ENCODE measurements around the gene DNAJC3.
"Not testable (repeated sequence)": the region's sequence is repeated elsewhere in the genome, so short reads cannot be mapped to it uniquely, and the experiment has no call there.

Gene DNAJC3

DNA sequence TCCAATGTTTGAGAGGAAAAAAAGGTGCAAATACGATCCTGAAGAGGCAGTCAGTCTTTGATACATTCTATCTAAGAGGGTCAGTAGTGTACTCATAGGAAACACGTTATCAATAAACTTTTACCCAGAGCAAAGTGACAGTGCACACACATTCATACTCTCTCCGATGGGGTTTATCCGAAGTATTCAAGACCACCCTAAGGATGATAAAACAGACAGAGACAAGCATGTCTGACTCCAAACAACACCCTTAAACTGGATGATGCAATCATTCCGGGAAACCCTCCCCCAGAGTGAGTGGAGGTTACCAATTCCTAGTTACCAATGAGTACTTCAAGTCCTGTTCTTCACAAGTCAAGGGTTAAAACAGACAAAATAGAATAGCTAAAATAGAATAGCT is 79.1 kb downstream of the DNAJC3 start:
- Histone ChIP-seq H3K27me3 (ENCODE audit: control insufficient read depth in 1 of 2, insufficient read depth in 2 of 2, low read length in 2 of 2) (no peaks in the 10 kb centered on the region), H3K4me1 (ENCODE audit: control insufficient read depth in 1 of 2, insufficient read depth in 2 of 2, low read length in 2 of 2) (no peaks in the 10 kb centered on the region), H3K9ac (ENCODE audit: low read depth in 1 of 2, low read length in 2 of 2) (no peak overlapping the region), H3K27ac (ENCODE audit: low read depth, low read length) (no peak overlapping the region), H3K9me3 (ENCODE audit: control insufficient read depth in 1 of 2, low read length in 2 of 2) (no peaks in the 10 kb centered on the region), H3K4me3 (ENCODE audit: low read depth in 1 of 2, low read length in 2 of 2) (no peak overlapping the region), H3K36me3 (ENCODE audit: control insufficient read depth in 1 of 2, insufficient read depth in 2 of 2, low read length in 2 of 2) (peaks cover 4 to 11% of the 10 kb centered on the region in 2 donors)

DNA sequence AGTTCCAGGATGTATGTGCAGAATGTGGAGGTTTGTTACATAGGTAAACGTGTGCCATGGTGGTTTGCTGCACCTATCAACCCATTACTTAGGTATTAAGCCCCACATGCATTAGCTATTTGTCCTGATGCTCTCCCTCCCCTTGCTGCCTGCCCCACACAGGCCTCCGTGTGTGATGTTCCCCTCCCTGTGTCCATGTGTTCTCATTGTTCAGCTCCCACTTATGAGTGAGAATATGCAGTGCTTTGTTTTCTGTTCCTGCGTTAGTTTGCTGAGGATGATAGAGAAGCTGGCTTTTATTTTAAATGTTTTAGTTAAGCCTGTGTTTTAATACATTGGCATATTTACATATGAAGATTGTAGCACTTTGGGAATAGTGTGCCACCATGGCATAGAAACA is 85.7 kb downstream of the DNAJC3 start:
- H3K27ac ChIP-seq (ENCODE audit: low read depth, low read length); H3K9ac ChIP-seq (ENCODE audit: low read depth in 1 of 2, low read length in 2 of 2); H3K9me3 ChIP-seq (ENCODE audit: control insufficient read depth in 1 of 2, low read length in 2 of 2); H3K27me3 ChIP-seq (ENCODE audit: control insufficient read depth in 1 of 2, insufficient read depth in 2 of 2, low read length in 2 of 2); H3K4me3 ChIP-seq (ENCODE audit: low read depth in 1 of 2, low read length in 2 of 2); H3K4me1 ChIP-seq (ENCODE audit: control insufficient read depth in 1 of 2, insufficient read depth in 2 of 2, low read length in 2 of 2): not testable (repeated sequence)
- H3K36me3 ChIP-seq (ENCODE audit: control insufficient read depth in 1 of 2, insufficient read depth in 2 of 2, low read length in 2 of 2), result peaks cover 12 to 41% of the 10 kb centered on the region in 2 donors

DNA sequence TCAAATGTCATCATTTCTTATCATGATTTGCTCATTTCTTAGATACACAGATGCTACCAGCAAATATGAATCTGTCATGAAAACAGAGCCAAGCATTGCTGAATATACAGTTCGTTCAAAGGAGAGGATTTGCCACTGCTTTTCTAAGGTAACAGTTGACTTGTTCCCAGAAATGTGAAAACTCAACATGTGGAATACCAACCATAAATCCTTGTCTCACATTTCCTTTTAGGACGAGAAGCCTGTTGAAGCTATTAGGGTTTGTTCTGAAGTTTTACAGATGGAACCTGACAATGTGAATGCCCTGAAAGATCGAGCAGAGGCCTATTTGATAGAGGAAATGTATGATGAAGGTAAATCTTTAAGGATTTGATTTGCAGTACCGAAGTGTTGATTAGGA is 86.7 kb downstream of the DNAJC3 start:
- no peak overlapping the region for H3K27ac ChIP-seq (ENCODE audit: low read depth, low read length)
- no peaks in the 10 kb centered on the region for H3K27me3 ChIP-seq (ENCODE audit: control insufficient read depth in 1 of 2, insufficient read depth in 2 of 2, low read length in 2 of 2)
- H3K4me1 ChIP-seq (ENCODE audit: control insufficient read depth in 1 of 2, insufficient read depth in 2 of 2, low read length in 2 of 2), result no peaks in the 10 kb centered on the region
- H3K36me3 ChIP-seq (ENCODE audit: control insufficient read depth in 1 of 2, insufficient read depth in 2 of 2, low read length in 2 of 2), result peaks cover 12 to 41% of the 10 kb centered on the region in 2 donors
- H3K4me3 ChIP-seq (ENCODE audit: low read depth in 1 of 2, low read length in 2 of 2), result no peak overlapping the region
- H3K9me3 ChIP-seq (ENCODE audit: control insufficient read depth in 1 of 2, low read length in 2 of 2), result no peaks in the 10 kb centered on the region
- H3K9ac ChIP-seq (ENCODE audit: low read depth in 1 of 2, low read length in 2 of 2), result no peak overlapping the region

DNA sequence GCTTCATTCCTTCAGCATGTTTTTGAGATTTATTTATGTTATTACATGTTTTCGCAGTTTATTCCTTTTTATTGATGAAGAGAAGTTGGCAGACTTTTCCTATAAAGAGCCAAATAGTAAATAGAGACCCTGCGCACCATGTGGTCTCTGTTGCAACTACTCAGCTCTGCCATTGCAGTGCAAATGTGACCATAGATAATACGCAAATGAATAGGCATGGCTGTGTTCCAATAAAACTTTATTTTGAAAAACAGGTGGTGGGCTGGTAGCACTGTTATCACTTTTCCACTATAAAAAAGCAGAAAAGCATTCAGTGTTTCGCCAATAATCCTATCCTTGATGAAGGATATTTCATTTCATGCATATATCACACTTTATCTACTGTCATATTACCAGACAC is 95.0 kb downstream of the DNAJC3 start:
- no peak overlapping the region for H3K9ac ChIP-seq (ENCODE audit: low read depth in 1 of 2, low read length in 2 of 2)

DNA sequence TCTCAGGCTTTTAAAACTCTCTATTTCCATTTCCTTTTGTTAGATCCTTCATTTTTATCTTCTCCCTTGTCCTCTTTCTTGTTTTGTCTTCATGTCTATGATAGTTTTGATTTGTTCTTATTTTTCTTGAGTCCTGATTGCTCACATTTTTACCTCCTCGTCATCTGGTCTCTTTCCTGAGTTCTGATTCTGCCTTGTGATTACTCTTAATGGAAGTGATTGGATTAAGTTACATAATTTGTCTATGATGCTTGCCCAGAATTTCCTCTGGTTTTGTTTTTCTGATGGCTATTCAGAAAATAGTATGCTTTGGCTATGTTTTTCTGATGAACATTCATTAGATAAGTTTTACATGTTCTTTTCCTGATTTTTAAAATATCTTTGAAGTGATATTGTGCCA is 102.6 kb downstream of the DNAJC3 start:
- no peak overlapping the region for H3K4me3 ChIP-seq (ENCODE audit: low read depth in 1 of 2, low read length in 2 of 2)
- no peaks in the 10 kb centered on the region for H3K4me1 ChIP-seq (ENCODE audit: control insufficient read depth in 1 of 2, insufficient read depth in 2 of 2, low read length in 2 of 2)
- no peak overlapping the region for H3K9ac ChIP-seq (ENCODE audit: low read depth in 1 of 2, low read length in 2 of 2)
- H3K27ac ChIP-seq (ENCODE audit: low read depth, low read length), result no peak overlapping the region
- peaks cover 9 to 28% of the 10 kb centered on the region in 2 donors for H3K36me3 ChIP-seq (ENCODE audit: control insufficient read depth in 1 of 2, insufficient read depth in 2 of 2, low read length in 2 of 2)
- no peaks in the 10 kb centered on the region for H3K9me3 ChIP-seq (ENCODE audit: control insufficient read depth in 1 of 2, low read length in 2 of 2)
- no peaks in the 10 kb centered on the region for H3K27me3 ChIP-seq (ENCODE audit: control insufficient read depth in 1 of 2, insufficient read depth in 2 of 2, low read length in 2 of 2)

More for the DNA sequence above, 95.0 kb downstream of the DNAJC3 start:
- no peaks in the 10 kb centered on the region for H3K4me1 ChIP-seq (ENCODE audit: control insufficient read depth in 1 of 2, insufficient read depth in 2 of 2, low read length in 2 of 2)
- no peaks in the 10 kb centered on the region for H3K27me3 ChIP-seq (ENCODE audit: control insufficient read depth in 1 of 2, insufficient read depth in 2 of 2, low read length in 2 of 2)
- peaks cover 5 to 20% of the 10 kb centered on the region in 2 donors for H3K36me3 ChIP-seq (ENCODE audit: control insufficient read depth in 1 of 2, insufficient read depth in 2 of 2, low read length in 2 of 2)
- H3K27ac ChIP-seq (ENCODE audit: low read depth, low read length), result no peak overlapping the region
- no peak overlapping the region for H3K4me3 ChIP-seq (ENCODE audit: low read depth in 1 of 2, low read length in 2 of 2)
- no peaks in the 10 kb centered on the region for H3K9me3 ChIP-seq (ENCODE audit: control insufficient read depth in 1 of 2, low read length in 2 of 2)

DNA sequence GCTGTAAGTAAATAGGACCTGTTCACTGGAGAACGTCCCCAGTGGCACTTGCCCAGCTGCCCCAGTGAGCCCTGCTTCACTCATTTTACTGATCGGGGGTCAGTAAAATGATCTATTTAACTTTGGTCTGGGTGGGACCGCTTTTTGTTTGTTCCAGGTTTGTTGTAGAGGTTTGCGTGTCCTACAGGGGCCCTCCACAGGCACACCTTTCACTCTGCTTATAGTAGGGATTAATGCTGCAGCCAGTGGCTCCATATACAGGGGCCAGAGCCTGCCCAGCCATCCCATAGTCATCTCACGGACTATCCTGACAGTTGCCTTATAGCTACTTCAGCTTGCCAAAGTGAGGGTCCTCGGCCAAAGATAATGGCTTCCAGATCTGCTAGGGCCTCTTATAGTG is 104.1 kb downstream of the DNAJC3 start:
- Histone ChIP-seq H3K36me3 (ENCODE audit: control insufficient read depth in 1 of 2, insufficient read depth in 2 of 2, low read length in 2 of 2) (peaks cover 7 to 28% of the 10 kb centered on the region in 2 donors), H3K27ac (ENCODE audit: low read depth, low read length) (no peak overlapping the region), H3K9ac (ENCODE audit: low read depth in 1 of 2, low read length in 2 of 2) (no peak overlapping the region)

DNA sequence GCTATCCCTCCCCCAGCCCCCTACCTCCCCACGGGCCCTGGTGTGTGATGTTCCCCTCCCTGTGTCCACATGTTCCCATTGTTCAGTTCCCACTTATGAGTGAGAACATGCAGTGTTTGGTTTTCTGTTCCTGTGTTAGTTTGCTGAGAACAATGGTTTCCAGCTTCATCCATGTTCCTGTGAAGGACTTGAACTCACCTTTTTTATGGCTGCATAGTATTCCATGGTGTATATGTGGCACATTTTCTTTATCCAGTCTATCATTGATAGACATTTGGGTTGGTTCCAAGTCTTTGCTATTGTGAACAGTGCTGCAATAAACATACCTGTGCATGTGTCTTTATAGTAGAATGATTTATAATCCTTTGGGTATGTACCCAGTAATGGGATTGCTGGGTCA is 105.0 kb downstream of the DNAJC3 start:
- not testable (repeated sequence) for H3K9ac ChIP-seq (ENCODE audit: low read depth in 1 of 2, low read length in 2 of 2); H3K9me3 ChIP-seq (ENCODE audit: control insufficient read depth in 1 of 2, low read length in 2 of 2); H3K27ac ChIP-seq (ENCODE audit: low read depth, low read length); H3K4me1 ChIP-seq (ENCODE audit: control insufficient read depth in 1 of 2, insufficient read depth in 2 of 2, low read length in 2 of 2); H3K4me3 ChIP-seq (ENCODE audit: low read depth in 1 of 2, low read length in 2 of 2); H3K27me3 ChIP-seq (ENCODE audit: control insufficient read depth in 1 of 2, insufficient read depth in 2 of 2, low read length in 2 of 2)
- H3K36me3 ChIP-seq (ENCODE audit: control insufficient read depth in 1 of 2, insufficient read depth in 2 of 2, low read length in 2 of 2), result peaks cover 7 to 27% of the 10 kb centered on the region in 2 donors

More for the DNA sequence above, 104.1 kb downstream of the DNAJC3 start:
- Histone ChIP-seq H3K4me1 (ENCODE audit: control insufficient read depth in 1 of 2, insufficient read depth in 2 of 2, low read length in 2 of 2) (no peaks in the 10 kb centered on the region), H3K27me3 (ENCODE audit: control insufficient read depth in 1 of 2, insufficient read depth in 2 of 2, low read length in 2 of 2) (no peaks in the 10 kb centered on the region), H3K9me3 (ENCODE audit: control insufficient read depth in 1 of 2, low read length in 2 of 2) (no peaks in the 10 kb centered on the region), H3K4me3 (ENCODE audit: low read depth in 1 of 2, low read length in 2 of 2) (no peak overlapping the region)

DNA sequence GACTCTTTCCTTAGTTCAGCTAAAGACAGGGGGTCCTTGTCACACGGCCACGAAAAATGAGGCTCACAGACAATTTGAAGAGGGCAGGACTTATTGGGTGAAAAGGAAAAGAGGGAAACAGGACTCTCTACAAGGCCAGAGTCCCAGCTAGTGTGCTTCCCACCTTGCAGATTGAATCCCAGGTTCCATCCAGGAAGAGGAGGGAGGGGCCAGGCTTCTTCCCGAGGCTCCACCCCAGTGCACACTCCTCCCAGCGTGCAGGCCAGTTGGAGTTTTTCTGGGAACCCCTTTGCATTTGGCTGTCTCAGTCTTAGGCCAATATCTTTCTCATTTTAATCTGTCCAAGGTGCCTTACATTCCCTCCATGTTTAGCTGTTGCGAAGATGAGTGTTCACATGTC is 106.8 kb downstream of the DNAJC3 start:
- H3K9me3 ChIP-seq (ENCODE audit: control insufficient read depth in 1 of 2, low read length in 2 of 2), result no peaks in the 10 kb centered on the region
- H3K9ac ChIP-seq (ENCODE audit: low read depth in 1 of 2, low read length in 2 of 2), result no peak overlapping the region
- no peak overlapping the region for H3K27ac ChIP-seq (ENCODE audit: low read depth, low read length)
- H3K4me1 ChIP-seq (ENCODE audit: control insufficient read depth in 1 of 2, insufficient read depth in 2 of 2, low read length in 2 of 2), result no peaks in the 10 kb centered on the region
- H3K27me3 ChIP-seq (ENCODE audit: control insufficient read depth in 1 of 2, insufficient read depth in 2 of 2, low read length in 2 of 2), result no peaks in the 10 kb centered on the region
- H3K36me3 ChIP-seq (ENCODE audit: control insufficient read depth in 1 of 2, insufficient read depth in 2 of 2, low read length in 2 of 2), result peaks cover 14 to 40% of the 10 kb centered on the region in 2 donors
- no peak overlapping the region for H3K4me3 ChIP-seq (ENCODE audit: low read depth in 1 of 2, low read length in 2 of 2)

DNA sequence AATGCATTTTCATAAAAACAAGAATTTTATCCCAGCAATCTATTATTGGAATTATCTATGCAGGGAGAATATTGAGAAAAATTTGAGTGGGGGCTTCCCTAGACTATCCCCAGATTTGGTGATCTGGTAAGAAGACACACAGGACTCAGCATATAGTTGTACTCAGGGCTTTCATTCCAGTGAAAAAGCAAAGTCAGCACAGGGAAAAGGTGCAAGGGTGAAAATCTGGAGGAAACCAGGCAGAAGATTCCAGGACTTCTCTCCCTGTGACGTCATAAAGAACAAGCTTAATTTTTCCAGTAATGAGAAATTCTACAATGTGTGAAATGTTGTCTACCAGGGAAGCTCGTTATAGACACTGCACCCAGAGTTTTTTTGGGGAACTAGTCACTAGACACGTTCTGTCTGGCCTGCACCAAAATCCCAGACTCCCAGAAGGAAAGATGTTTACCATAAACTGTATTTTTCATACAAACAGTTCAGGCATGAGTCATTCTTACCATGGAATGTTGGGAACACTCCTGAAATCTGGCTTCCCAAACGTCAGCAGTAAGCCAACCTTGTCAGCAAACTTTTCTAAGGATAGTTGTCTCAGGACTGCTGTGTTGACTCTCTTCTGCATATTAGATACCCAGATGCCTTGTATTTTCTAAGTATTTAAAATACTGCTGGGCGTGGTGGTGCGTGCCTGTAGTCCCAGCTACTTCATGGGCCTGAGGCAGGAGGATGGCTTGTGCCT is 107.4 kb downstream of the DNAJC3 start:
- no peaks in the 10 kb centered on the region for H3K4me1 ChIP-seq (ENCODE audit: control insufficient read depth in 1 of 2, insufficient read depth in 2 of 2, low read length in 2 of 2)
- no peaks in the 10 kb centered on the region for H3K9me3 ChIP-seq (ENCODE audit: control insufficient read depth in 1 of 2, low read length in 2 of 2)
- H3K27me3 ChIP-seq (ENCODE audit: control insufficient read depth in 1 of 2, insufficient read depth in 2 of 2, low read length in 2 of 2), result no peaks in the 10 kb centered on the region
- H3K36me3 ChIP-seq (ENCODE audit: control insufficient read depth in 1 of 2, insufficient read depth in 2 of 2, low read length in 2 of 2), result peaks cover 18 to 46% of the 10 kb centered on the region in 2 donors
- no peak overlapping the region for H3K9ac ChIP-seq (ENCODE audit: low read depth in 1 of 2, low read length in 2 of 2)
- H3K4me3 ChIP-seq (ENCODE audit: low read depth in 1 of 2, low read length in 2 of 2), result no peak overlapping the region
- H3K27ac ChIP-seq (ENCODE audit: low read depth, low read length), result no peak overlapping the region

DNA sequence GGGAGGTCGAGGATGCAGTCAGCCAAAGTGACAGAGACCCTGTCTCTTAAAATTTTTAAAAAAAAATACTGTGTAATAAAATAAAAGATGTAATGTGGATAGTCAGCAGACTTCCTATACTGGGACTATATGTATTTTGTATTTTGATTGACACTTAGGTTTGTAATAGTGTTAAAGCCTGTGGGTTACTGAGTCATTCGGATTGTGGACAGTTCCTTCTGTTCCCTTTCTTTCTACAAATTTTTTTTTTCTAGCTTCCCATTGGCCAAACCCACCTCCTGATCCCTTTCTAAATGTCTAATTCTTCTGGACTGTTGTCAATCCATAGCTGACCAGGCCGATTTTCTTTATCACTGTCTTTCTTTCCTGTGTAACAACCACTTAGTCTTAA is 108.0 kb downstream of the DNAJC3 start:
- Histone ChIP-seq H3K27me3 (ENCODE audit: control insufficient read depth in 1 of 2, insufficient read depth in 2 of 2, low read length in 2 of 2) (no peaks in the 10 kb centered on the region), H3K36me3 (ENCODE audit: control insufficient read depth in 1 of 2, insufficient read depth in 2 of 2, low read length in 2 of 2) (peaks cover 18 to 48% of the 10 kb centered on the region in 2 donors), H3K4me1 (ENCODE audit: control insufficient read depth in 1 of 2, insufficient read depth in 2 of 2, low read length in 2 of 2) (no peaks in the 10 kb centered on the region), H3K27ac (ENCODE audit: low read depth, low read length) (no peak overlapping the region), H3K9ac (ENCODE audit: low read depth in 1 of 2, low read length in 2 of 2) (no peak overlapping the region), H3K9me3 (ENCODE audit: control insufficient read depth in 1 of 2, low read length in 2 of 2) (no peaks in the 10 kb centered on the region), H3K4me3 (ENCODE audit: low read depth in 1 of 2, low read length in 2 of 2) (no peak overlapping the region)
